Choroid plexus epithelial cell (primary cell): ENCODE data around the gene NFE2L1.
A peak's percentile ranks its signal among the peaks of the same experiment; 100 is the strongest.
"Not testable (repeated sequence)": the region's sequence is repeated elsewhere in the genome, so short reads cannot be mapped to it uniquely, and the experiment has no call there.

Source experiments
- DNase-seq: peaks from one replicate; pipeline ENCODE4 v3.0.0-alpha.2; 2010; ENCODE audit warnings: low read depth
- H3K4me3 ChIP-seq: 2 replicates; pipeline ENCODE4 v1.5.1; 2011; ENCODE audit warnings: low read depth, mild to moderate bottlenecking, control low read depth, low read length, moderate library complexity
- CTCF ChIP-seq: conservative IDR thresholded peaks from 2 replicates; pipeline ENCODE4 v1.5.1; 2011; ENCODE audit warnings: low read depth, mild to moderate bottlenecking, control low read depth, inconsistent platforms, low read length, moderate library complexity

NFE2L1 gene

DNA sequence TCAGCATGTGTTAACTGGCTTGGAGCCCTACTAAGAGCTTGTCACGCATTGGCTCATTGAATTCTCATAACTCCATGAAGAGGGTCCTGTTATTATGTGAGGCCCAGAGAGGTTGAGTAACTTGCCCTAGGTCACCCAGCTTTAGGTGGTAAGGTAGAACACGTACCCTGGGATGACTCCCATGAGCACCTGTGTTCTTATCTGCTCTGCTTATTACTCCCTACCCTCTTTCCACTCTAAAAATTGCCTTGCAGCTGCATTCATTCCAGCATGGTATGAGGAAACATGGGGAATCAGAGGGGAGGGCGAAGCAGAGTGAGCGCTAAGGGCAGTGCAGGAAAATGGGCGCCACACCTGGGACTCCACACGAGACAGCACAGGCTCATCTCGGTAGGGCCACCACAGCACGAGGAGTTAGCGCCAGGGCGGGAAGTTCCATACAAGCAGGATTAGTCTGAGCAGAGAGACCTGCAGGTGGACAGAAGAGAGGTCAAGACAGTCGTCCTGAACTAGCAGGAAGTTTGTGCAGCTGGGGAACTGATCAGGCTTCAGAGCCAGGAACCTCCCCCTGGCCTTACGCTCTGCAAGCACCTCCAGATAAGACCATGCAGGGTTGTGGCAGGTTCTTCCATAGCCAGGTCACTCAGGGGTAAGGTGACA lies 20.7 kb upstream of the NFE2L1 start:
- DNase-seq, result no peak
- TF ChIP-seq CTCF, result no peak
- no peak overlapping the region for H3K4me3 ChIP-seq

- TF ChIP-seq CTCF, result no peak
- H3K4me3 ChIP-seq, result no peak overlapping the region
- DNase-seq, result no peak
These were observed 19.4 kb upstream of the NFE2L1 start for GRCh38 chr17:48028736-48029135.

- DNase-seq, result no peak
- no peak overlapping the region for H3K4me3 ChIP-seq
- no peak for TF ChIP-seq CTCF
These were observed 17.6 kb upstream of the NFE2L1 start for GRCh38 chr17:48030531-48030930.

- TF ChIP-seq CTCF, result no peak
- no peak overlapping the region for H3K4me3 ChIP-seq
These were observed 16.2 kb upstream of the NFE2L1 start for GRCh38 chr17:48031966-48032365.

DNA sequence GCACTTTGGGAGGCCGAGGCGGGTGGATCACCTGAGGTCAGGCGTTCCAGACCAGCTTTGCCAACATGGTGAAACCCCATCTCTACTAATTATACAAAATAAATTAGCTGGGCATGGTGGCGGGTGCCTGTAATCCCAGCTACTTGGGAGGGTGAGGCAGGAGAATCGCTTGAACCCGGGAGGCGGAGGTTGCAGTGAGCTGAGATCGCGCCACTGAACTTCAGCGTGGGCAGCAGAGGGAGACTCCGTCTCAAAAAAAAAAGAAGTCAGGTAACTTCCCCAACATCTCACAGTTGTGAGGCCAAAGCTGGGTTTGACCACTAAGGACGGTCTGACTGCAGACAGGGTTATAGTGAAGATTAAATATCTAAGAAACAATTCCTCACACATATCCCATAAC lies 13.4 kb upstream of the NFE2L1 start:
- not testable (repeated sequence) for DNase-seq, H3K4me3 ChIP-seq

More at GRCh38 chr17:48031966-48032365, 16.2 kb upstream of the NFE2L1 start:
- no peak for DNase-seq

DNA sequence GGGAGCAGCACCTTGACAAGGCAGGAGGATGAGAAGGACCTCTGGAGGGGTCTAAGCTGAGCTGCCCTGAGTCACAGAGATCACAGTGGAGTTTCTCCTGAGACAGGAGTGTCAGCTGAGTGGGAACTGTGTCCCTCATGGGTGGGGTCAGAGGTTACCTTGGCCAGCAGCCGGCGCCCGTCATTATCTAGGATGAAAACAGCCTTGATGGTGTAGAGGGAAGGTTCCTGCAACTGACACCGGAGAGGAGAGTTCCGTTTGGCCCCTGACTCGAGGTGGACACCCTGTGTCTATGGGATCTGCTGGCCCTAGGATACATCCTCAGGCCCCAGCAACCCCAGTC lies 11.5 kb upstream of the NFE2L1 start:
- TF ChIP-seq CTCF, result no peak
- H3K4me3 ChIP-seq, result peak overlapping the region; percentile 77
- no peak for DNase-seq

DNA sequence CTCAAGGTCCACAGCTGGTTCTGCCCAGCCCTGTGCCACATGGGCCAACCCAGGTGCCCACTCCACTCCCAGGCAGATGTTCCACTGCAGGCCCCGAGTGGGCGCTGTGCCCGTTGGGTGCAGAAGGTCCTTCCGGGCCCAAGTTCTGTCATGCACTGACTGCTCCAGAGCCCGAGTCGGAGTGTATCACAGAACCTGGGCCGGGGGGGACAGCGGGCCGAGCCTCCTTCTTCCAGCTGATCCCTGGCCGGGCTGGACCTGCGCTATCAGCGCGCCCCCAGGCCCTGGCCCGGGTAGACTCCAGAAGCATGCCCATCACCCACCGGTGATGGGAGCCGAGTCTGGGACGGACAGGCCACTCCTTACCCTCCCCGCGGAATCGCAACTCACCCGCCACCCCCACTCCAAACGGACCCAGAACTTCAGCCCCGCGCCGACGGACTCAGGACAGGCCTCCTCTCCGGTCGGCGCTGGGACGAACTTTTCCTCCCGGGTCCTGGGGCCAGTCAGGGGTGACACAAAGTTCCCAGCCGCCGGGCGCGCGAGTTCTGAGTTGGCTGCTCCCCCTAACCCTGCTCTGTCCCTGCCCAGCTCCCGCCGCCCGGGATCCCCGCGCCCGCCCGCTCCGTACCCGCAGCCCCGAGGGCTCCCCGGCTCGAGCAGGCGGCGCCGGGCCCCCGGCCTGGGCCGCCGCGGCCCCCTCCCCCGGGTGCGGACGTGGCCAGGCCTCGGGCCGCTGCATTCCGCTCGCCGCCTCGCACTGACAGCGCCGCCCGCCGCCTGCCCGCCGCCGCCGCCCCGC lies 10.9 kb upstream of the NFE2L1 start, which contains the start of gene COPZ2:
Gene COPZ2 (minus strand): TSS at position 762 of the 802 bp plus-strand sequence. CDS start 20 bp downstream, at position 742.
- H3K4me3 ChIP-seq, result peak within 1 kb of the TSS; percentile 77
- peak; percentile 68 for TF ChIP-seq CTCF
- peak; percentile 58 for DNase-seq
